Stomach (tissue), 9 donors: ENCODE data around the gene HIVEP1. TPM values are rescaled to one million over a fixed set of nuclear protein-coding genes. Genes with fewer than 3 reads are reported as not detected.

Experiments used
- DNase-seq, 2 donors: peaks; one replicate each; pipeline versions ENCODE4 v3.0.0 to v3.0.0-alpha.2; 2013 to 2019
- H3K27ac ChIP-seq, 5 donors: fragments of 200-600 bp in 4 of 5; sonication (generic) in 4 of 5; one replicate each; pipeline ENCODE4 v1.5.1; 2013 to 2019; ENCODE audit warnings: mild to moderate bottlenecking in 1 of 5, moderate library complexity in 1 of 5
- H3K27me3 ChIP-seq, 3 donors: fragments of 200-600 bp; sonication (generic); one replicate each; pipeline ENCODE4 v1.5.1; 2017 to 2019; ENCODE audit warnings: mixed run types in 1 of 3
- H3K36me3 ChIP-seq, 4 donors: fragments of 200-600 bp; sonication (generic); 1 replicate in 3 of 4; 2 replicates in 1 of 4; pipeline ENCODE4 v1.5.1; 2016 to 2019
- H3K4me1 ChIP-seq, 4 donors: fragments of 200-600 bp; sonication (generic); one replicate each; pipeline ENCODE4 v1.5.1; 2016 to 2019
- H3K4me3 ChIP-seq, 4 donors: fragments of 200-600 bp; sonication (generic) in 3 of 4; one replicate each; pipeline ENCODE4 v1.5.1; 2016 to 2019; ENCODE audit warnings: mild to moderate bottlenecking in 1 of 4
- H3K9me3 ChIP-seq, 4 donors: fragments of 200-600 bp; sonication (generic); one replicate each; pipeline ENCODE4 v1.5.1; 2016 to 2019
- EP300 ChIP-seq: sonication (generic); formaldehyde crosslinking; IDR thresholded peaks from one replicate; pipeline ENCODE4 v1.6.1; 2017; ENCODE audit warnings: antibody characterized with exemption
- POLR2A ChIP-seq, 4 donors: fragments of 450-650 bp; IDR thresholded peaks; one replicate each; pipeline ENCODE4 v1.6.1; 2016; ENCODE audit warnings: antibody characterized with exemption in 4 of 4, control low read depth in 2 of 4, mild to moderate bottlenecking in 1 of 4, moderate library complexity in 1 of 4
- POLR2AphosphoS5 ChIP-seq, 3 donors: sonication (generic); formaldehyde crosslinking; IDR thresholded peaks; one replicate each; pipeline ENCODE4 v1.6.1; 2016; ENCODE audit warnings: antibody characterized with exemption in 3 of 3
- WGBS, 5 donors: extraction: QIAGEN DNeasy Blood & Tissue Kit in 3 of 5; methylation state at CpG; one replicate each; pipeline versions ENCODE4 v1.1.5 to v1.1.7; 2013 to 2018; 5-methylcytosine and 5-hydroxymethylcytosine counted together
- intact Hi-C: fragments of 100-400 bp; cut with DNase I; formaldehyde crosslinking; loops from one replicate; pipeline ENCODE4 v1.15.1; 2023; ENCODE audit warnings: low total_unique reads
- polyA plus RNA-seq, 3 donors: library from polyadenylated mRNA; stranded (reverse); fragments of 200-250 nt; gene quantifications; one replicate each; pipeline ENCODE4 v1.2.3, GENCODE V29; 2013
- total RNA-seq, 5 donors: library from RNA; depleted of rRNA; stranded (reverse); fragments of >200 nt; gene quantifications; one replicate each; pipeline versions ENCODE4 v1.1.0 to v1.2.3, GENCODE V29; 2014 to 2016
- TF ChIP-seq, protein P1 (sequence below), 7 experiments: fragments of 450-650 bp in 4 of 7; fragments of 200-600 bp in 3 of 7; sonication (generic) in 3 of 7; IDR thresholded peaks; one replicate each; pipeline ENCODE4 v1.5.1; 2016 to 2019; ENCODE audit warnings: antibody characterized with exemption in 7 of 7, control low read depth in 2 of 7, mild to moderate bottlenecking in 1 of 7
- donor health status: healthy with polysubstance abuse.
- donor health status: Bipolar disorder and iron deficiency.
- donor health status: healthy.

Gene HIVEP1
- total and polyA plus RNA-seq, 8 donors = 2.0 to 19.6 (median 14.1) TPM

- intact Hi-C loops = no loop called here
- Histone ChIP-seq H3K9me3 (no peaks in the 10 kb centered on the region), H3K4me1 (peaks cover 0 to 29% (median 12%) of the 10 kb centered on the region in 4 donors), H3K27ac (no peak overlapping the region), H3K27me3 (no peaks in the 10 kb centered on the region), H3K4me3 (no peak overlapping the region), H3K36me3 (no peaks in the 10 kb centered on the region)
- no peak for TF ChIP-seq EP300
- TF ChIP-seq POLR2A (IDR thresholded peaks at IDR 0.05) = no peak
- TF ChIP-seq, protein P1, sequence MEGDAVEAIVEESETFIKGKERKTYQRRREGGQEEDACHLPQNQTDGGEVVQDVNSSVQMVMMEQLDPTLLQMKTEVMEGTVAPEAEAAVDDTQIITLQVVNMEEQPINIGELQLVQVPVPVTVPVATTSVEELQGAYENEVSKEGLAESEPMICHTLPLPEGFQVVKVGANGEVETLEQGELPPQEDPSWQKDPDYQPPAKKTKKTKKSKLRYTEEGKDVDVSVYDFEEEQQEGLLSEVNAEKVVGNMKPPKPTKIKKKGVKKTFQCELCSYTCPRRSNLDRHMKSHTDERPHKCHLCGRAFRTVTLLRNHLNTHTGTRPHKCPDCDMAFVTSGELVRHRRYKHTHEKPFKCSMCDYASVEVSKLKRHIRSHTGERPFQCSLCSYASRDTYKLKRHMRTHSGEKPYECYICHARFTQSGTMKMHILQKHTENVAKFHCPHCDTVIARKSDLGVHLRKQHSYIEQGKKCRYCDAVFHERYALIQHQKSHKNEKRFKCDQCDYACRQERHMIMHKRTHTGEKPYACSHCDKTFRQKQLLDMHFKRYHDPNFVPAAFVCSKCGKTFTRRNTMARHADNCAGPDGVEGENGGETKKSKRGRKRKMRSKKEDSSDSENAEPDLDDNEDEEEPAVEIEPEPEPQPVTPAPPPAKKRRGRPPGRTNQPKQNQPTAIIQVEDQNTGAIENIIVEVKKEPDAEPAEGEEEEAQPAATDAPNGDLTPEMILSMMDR (IDR thresholded peaks at IDR 0.05) = no peak
- no peak for TF ChIP-seq POLR2AphosphoS5 (IDR thresholded peaks at IDR 0.05)
- DNase-seq = no peak
- WGBS, 5 donors = 93 to 98% (median 96%) methylated on average over 9 of the region's 9 CpGs
Measured at GRCh38 chr6:12069891-12070529, 57.9 kb downstream of the HIVEP1 start.

DNA sequence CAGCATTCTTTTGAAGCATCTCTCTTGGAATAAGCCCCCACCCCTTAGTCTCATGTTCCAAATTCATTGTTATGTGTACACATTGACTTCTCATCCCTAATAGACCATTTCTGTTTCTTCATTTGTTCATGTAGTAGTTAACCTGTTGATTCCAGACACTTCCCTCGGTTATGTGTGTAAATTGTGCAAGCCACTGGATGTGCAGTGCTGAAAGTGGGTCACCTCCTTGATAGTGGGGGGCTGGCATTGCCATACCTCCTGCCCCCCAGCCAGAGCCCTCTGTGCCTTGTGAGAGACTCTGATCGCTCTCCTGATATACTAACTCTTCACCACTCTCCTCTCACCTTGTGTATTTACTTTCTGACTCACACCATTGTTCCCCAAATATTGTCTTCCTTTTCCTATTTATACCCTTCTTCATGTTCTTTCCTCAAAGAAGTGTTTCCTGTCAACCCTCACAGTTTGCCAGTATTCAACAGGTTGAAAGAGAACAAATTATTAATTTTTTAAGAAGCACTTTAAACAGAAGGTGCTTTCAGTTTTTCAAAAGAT, 59.0 kb downstream of the HIVEP1 start:
- Histone ChIP-seq H3K4me1 (peaks cover 0 to 24% (median 7%) of the 10 kb centered on the region in 4 donors), H3K4me3 (no peak overlapping the region), H3K9me3 (no peaks in the 10 kb centered on the region), H3K27me3 (no peaks in the 10 kb centered on the region), H3K27ac (no peak overlapping the region), H3K36me3 (no peaks in the 10 kb centered on the region)
- WGBS, 5 donors = 58 to 73% (median 66%) methylated on average over 2 of the region's 2 CpGs
- intact Hi-C loops = no loop called here
- no peak for DNase-seq
- TF ChIP-seq EP300 (no peak), POLR2AphosphoS5 (IDR thresholded peaks at IDR 0.05) (no peak), POLR2A (IDR thresholded peaks at IDR 0.05) (no peak)
- TF ChIP-seq, protein P1 (IDR thresholded peaks at IDR 0.05) = no peak

GRCh38 chr6:12075067-12075563, 63.0 kb downstream of the HIVEP1 start:
- Histone ChIP-seq H3K27ac (no peak overlapping the region), H3K4me1 (peaks cover 0 to 8% (median 6%) of the 10 kb centered on the region in 4 donors), H3K27me3 (no peaks in the 10 kb centered on the region), H3K9me3 (no peaks in the 10 kb centered on the region), H3K36me3 (peaks cover 0 to 4% (median 0%) of the 10 kb centered on the region in 4 donors), H3K4me3 (no peak overlapping the region)
- WGBS, 5 donors = 61 to 69% (median 66%) methylated on average over 9 of the region's 9 CpGs
- TF ChIP-seq POLR2A (IDR thresholded peaks at IDR 0.05) = no peak
- no peak for TF ChIP-seq POLR2AphosphoS5 (IDR thresholded peaks at IDR 0.05)
- no peak for TF ChIP-seq EP300
- TF ChIP-seq, protein P1 (IDR thresholded peaks at IDR 0.05) = peak in 4 of 7 experiments; percentile 13 to 39 (median 23)
- intact Hi-C loops = no loop called here
- peak in 1 of 2 donors; percentile 29 for DNase-seq

- TF ChIP-seq POLR2A (IDR thresholded peaks at IDR 0.05) = no peak
- no peak for TF ChIP-seq POLR2AphosphoS5 (IDR thresholded peaks at IDR 0.05)
- TF ChIP-seq EP300 = no peak
- TF ChIP-seq, protein P1 (IDR thresholded peaks at IDR 0.05) = no peak
- no peak for DNase-seq
- Histone ChIP-seq H3K27ac (no peak overlapping the region), H3K9me3 (no peaks in the 10 kb centered on the region), H3K36me3 (peaks cover 0 to 4% (median 0%) of the 10 kb centered on the region in 4 donors), H3K4me1 (peaks cover 0 to 8% (median 6%) of the 10 kb centered on the region in 4 donors), H3K4me3 (no peak overlapping the region), H3K27me3 (no peaks in the 10 kb centered on the region)
- intact Hi-C loops = no loop called here
- WGBS, 5 donors = 79 to 93% (median 90%) methylated on average over 9 of the region's 9 CpGs
Measured at GRCh38 chr6:12077021-12077710, 65.1 kb downstream of the HIVEP1 start.
